ENCODE results near the gene FAM78B.

FAM78B gene

DNA sequence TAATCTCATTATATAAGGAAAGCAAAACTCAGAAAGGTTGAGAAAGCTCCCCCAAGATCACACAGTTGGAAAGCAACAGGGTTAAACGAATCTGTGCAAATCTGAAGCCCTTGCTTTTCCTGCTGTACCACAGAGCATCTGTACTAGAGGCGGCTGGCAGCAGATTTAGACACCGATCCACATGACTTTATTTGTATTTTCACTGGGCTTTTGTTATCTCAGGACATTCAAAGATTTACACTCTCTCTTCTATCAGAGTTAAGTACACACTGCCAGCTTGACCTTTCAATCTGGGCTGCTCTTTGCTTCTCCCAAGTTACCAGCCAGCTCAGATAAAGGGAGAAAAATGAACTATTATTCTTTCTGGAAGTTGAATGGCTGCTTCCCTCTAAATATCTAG, 146.6 kb downstream of the FAM78B start:
- TF ChIP-seq, protein P1, sequence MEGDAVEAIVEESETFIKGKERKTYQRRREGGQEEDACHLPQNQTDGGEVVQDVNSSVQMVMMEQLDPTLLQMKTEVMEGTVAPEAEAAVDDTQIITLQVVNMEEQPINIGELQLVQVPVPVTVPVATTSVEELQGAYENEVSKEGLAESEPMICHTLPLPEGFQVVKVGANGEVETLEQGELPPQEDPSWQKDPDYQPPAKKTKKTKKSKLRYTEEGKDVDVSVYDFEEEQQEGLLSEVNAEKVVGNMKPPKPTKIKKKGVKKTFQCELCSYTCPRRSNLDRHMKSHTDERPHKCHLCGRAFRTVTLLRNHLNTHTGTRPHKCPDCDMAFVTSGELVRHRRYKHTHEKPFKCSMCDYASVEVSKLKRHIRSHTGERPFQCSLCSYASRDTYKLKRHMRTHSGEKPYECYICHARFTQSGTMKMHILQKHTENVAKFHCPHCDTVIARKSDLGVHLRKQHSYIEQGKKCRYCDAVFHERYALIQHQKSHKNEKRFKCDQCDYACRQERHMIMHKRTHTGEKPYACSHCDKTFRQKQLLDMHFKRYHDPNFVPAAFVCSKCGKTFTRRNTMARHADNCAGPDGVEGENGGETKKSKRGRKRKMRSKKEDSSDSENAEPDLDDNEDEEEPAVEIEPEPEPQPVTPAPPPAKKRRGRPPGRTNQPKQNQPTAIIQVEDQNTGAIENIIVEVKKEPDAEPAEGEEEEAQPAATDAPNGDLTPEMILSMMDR (IDR thresholded peaks at IDR 0.05), result no peak

Measured in LNCAP (cell line).